HEK293T (cell line): ENCODE results near the gene MGMT.

ENCODE experiments used
- NFRKB ChIP-seq: fragments of 450-650 bp; IDR thresholded peaks from 2 replicates; pipeline ENCODE4 v1.6.1; 2016; ENCODE audit warnings: mild to moderate bottlenecking, moderate library complexity
- TARDBP ChIP-seq: fragments of 450-650 bp; IDR thresholded peaks from 2 replicates; pipeline ENCODE4 v1.6.1; 2016

DNA sequence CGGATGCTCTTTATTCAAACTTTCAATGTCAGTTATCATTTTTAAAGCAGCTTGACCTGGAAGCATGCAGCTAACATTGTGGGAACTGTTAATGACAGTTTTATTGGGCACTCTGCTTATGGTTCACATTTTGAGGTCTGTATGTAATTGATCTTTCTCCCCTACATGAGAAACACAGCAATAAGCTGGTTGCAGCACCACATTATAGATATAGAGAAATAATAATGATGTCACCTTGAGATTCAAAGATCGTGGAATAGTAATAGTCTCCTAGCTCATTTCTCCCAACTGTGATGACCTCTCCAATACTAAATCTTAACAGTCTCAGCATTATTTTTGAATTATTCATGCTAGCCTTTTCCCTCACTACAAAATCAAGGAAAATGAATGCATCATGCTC, 22.7 kb upstream of the MGMT start:
- TF ChIP-seq TARDBP: no peak
- TF ChIP-seq NFRKB: no peak
